OCI-LY7 (cell line): Measurements from ENCODE around the gene HVCN1. TPM values are rescaled to one million over a fixed set of nuclear protein-coding genes. Genes with fewer than 3 reads are reported as not detected.
"Not testable (repeated sequence)": the region's sequence is repeated elsewhere in the genome, so short reads cannot be mapped to it uniquely, and the experiment has no call there.

Source experiments
- BruUV-seq: library from RNA; stranded (reverse); fragments of 400-500 nt; replicated peaks from 2 replicates; lab custom pipeline; 2021; lab: Mats Ljungman, UMichigan
- CTCF ChIA-PET: fragments of 300-600 bp; sonication (Branson Sonifier 250); formaldehyde crosslinking; loops from one replicate; lab custom pipeline; 2022; ENCODE audit warnings: antibody characterized with exemption; ENCODE audit not compliant: unreplicated experiment; lab: Charles Lee
- POLR2A ChIA-PET: fragments of 300-600 bp; sonication (Branson Sonifier 250); formaldehyde crosslinking; loops from one replicate; lab custom pipeline; 2022; ENCODE audit warnings: antibody characterized with exemption; lab: Charles Lee
- DNase-seq: peaks from one replicate; pipeline ENCODE4 v3.0.0-alpha.2; 2015; ENCODE audit warnings: low spot score
- H2AFZ ChIP-seq: fragments of 200-600 bp; sonication (generic), shearing (Covaris generic); 2 replicates; pipeline ENCODE4 v1.6.1; 2014; ENCODE audit warnings: mild to moderate bottlenecking, antibody characterized with exemption, low read length, moderate library complexity
- H3K27ac ChIP-seq: fragments of 200-600 bp; sonication (generic); 2 replicates; pipeline ENCODE4 v1.5.1; 2014; ENCODE audit warnings: mixed run types, low read depth, mild to moderate bottlenecking, moderate library complexity, low read length, inconsistent platforms; ENCODE audit not compliant: poor library complexity, severe bottlenecking
- H3K36me3 ChIP-seq: fragments of 200-600 bp; sonication (generic); 2 replicates; pipeline ENCODE4 v1.6.1; 2014; ENCODE audit warnings: mild to moderate bottlenecking, antibody characterized with exemption, low read length, moderate library complexity, mixed read lengths; ENCODE audit not compliant: insufficient read depth
- H3K4me1 ChIP-seq: fragments of 200-600 bp; sonication (generic); 2 replicates; pipeline ENCODE4 v1.5.1; 2014; ENCODE audit warnings: mild to moderate bottlenecking, low read length; ENCODE audit not compliant: insufficient read depth, poor library complexity, severe bottlenecking
- H3K4me2 ChIP-seq: fragments of 200-600 bp; sonication (generic); 2 replicates; pipeline ENCODE4 v1.6.1; 2014; ENCODE audit warnings: mild to moderate bottlenecking, low read length
- H3K4me3 ChIP-seq: fragments of 200-600 bp; sonication (generic); 2 replicates; pipeline ENCODE4 v1.5.1; 2014; ENCODE audit warnings: mild to moderate bottlenecking, low read depth, low read length; ENCODE audit not compliant: poor library complexity, severe bottlenecking
- H3K79me2 ChIP-seq: fragments of 200-600 bp; sonication (generic); 2 replicates; pipeline ENCODE4 v1.6.1; 2016; ENCODE audit warnings: low read depth, mild to moderate bottlenecking, low read length, moderate library complexity, mixed read lengths; ENCODE audit not compliant: insufficient read depth
- H3K9me2 ChIP-seq: fragments of 200-600 bp; sonication (generic); 2 replicates; pipeline ENCODE4 v1.6.1; 2016; ENCODE audit warnings: mild to moderate bottlenecking, low read length, mixed read lengths; ENCODE audit not compliant: insufficient read depth
- H3K9me3 ChIP-seq: fragments of 200-600 bp; sonication (generic); 2 replicates; pipeline ENCODE4 v1.6.1; 2014; ENCODE audit warnings: mild to moderate bottlenecking, mixed run types, low read length, mixed read lengths
- H4K20me1 ChIP-seq: fragments of 200-600 bp; sonication (generic); 2 replicates; pipeline ENCODE4 v1.6.1; 2014; ENCODE audit warnings: mild to moderate bottlenecking, antibody characterized with exemption, low read length, moderate library complexity, mixed read lengths; ENCODE audit not compliant: insufficient read depth
- EZH2phosphoT487 ChIP-seq: fragments of 200-600 bp; sonication (generic); IDR thresholded peaks from 2 replicates; pipeline ENCODE4 v1.6.1; 2018; ENCODE audit warnings: low read depth, borderline replicate concordance, mild to moderate bottlenecking, mixed run types, antibody characterized with exemption, low read length, moderate library complexity, mixed read lengths
- intact Hi-C: fragments of 100-400 bp; cut with micrococcal nuclease; formaldehyde crosslinking; loops from one replicate; pipeline ENCODE4 v1.10.0; 2022; ENCODE audit not compliant: unreplicated experiment
- total RNA-seq, 2 experiments: library from RNA; depleted of rRNA in 1 of 2; stranded (reverse); fragments of >200 nt in 1 of 2; shearing (Covaris generic) in 1 of 2; gene quantifications; 2 replicates each; pipeline ENCODE4 v1.2.3, GENCODE V29; 2014 to 2022
- TF ChIP-seq, protein P1 (sequence below): fragments of 200-600 bp; sonication (generic); conservative IDR thresholded peaks from 2 replicates; pipeline ENCODE4 v1.5.1; 2014; ENCODE audit warnings: mild to moderate bottlenecking, antibody characterized with exemption, low read length, moderate library complexity, mixed read lengths

The HVCN1 gene
- total RNA-seq, 2 experiments from 2014 or later, result 4.5 to 9.3 TPM

DNA sequence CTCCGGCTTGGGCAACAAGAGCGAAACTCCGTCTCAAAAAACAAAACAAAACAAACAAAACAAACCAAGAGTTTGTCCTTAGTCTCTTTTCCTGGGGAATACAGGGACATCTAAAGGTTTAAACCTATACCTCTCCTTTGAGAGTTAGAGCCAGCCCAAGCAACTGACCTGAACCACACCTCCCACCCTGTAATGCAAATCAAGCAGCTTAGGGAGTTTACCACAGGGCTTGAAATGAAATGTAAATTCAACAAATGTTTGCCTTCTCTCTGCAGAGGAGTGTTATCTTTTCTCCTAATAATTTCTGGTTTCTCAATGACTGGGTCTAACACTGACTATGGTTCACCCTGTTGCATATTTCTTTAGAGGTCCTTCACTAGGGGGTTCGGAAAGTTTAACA lies 37.1 kb upstream of the HVCN1 start:
- TF ChIP-seq, protein P1, sequence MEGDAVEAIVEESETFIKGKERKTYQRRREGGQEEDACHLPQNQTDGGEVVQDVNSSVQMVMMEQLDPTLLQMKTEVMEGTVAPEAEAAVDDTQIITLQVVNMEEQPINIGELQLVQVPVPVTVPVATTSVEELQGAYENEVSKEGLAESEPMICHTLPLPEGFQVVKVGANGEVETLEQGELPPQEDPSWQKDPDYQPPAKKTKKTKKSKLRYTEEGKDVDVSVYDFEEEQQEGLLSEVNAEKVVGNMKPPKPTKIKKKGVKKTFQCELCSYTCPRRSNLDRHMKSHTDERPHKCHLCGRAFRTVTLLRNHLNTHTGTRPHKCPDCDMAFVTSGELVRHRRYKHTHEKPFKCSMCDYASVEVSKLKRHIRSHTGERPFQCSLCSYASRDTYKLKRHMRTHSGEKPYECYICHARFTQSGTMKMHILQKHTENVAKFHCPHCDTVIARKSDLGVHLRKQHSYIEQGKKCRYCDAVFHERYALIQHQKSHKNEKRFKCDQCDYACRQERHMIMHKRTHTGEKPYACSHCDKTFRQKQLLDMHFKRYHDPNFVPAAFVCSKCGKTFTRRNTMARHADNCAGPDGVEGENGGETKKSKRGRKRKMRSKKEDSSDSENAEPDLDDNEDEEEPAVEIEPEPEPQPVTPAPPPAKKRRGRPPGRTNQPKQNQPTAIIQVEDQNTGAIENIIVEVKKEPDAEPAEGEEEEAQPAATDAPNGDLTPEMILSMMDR, result no peak
- TF ChIP-seq EZH2phosphoT487, result no peak
- H3K36me3 ChIP-seq, result peaks cover 100% of the 10 kb centered on the region
- DNase-seq, result no peak
- intact Hi-C loops, result no loop called here
- ChIA-PET CTCF (no interaction called here), POLR2A (no interaction called here)
- BruUV-seq, result no TSS peak
- peaks cover 3% of the 10 kb centered on the region for H3K4me1 ChIP-seq
- no peak overlapping the region for H3K27ac ChIP-seq
- no peaks in the 10 kb centered on the region for H3K9me3 ChIP-seq
- H3K4me3 ChIP-seq, result no peak overlapping the region
- no peak overlapping the region for H2AFZ ChIP-seq
- H3K4me2 ChIP-seq, result no peak overlapping the region
- H3K79me2 ChIP-seq, result peaks cover 79% of the 10 kb centered on the region
- H4K20me1 ChIP-seq, result peaks cover 35% of the 10 kb centered on the region
- H3K9me2 ChIP-seq, result no peaks in the 10 kb centered on the region

- Histone ChIP-seq H3K9me3 (no peaks in the 10 kb centered on the region), H3K79me2 (peaks cover 71% of the 10 kb centered on the region), H3K4me3 (no peak overlapping the region), H3K36me3 (peaks cover 100% of the 10 kb centered on the region), H2AFZ (no peak overlapping the region), H3K27ac (no peak overlapping the region), H3K9me2 (no peaks in the 10 kb centered on the region), H3K4me2 (no peak overlapping the region), H4K20me1 (peaks cover 30% of the 10 kb centered on the region), H3K4me1 (peaks cover 3% of the 10 kb centered on the region)
- intact Hi-C loops, result no loop called here
- CTCF ChIA-PET, result no interaction called here
- DNase-seq, result no peak
- BruUV-seq, result no TSS peak
- TF ChIP-seq, protein P1, result no peak
- no peak for TF ChIP-seq EZH2phosphoT487
- POLR2A ChIA-PET, result no interaction called here
Measured at GRCh38 chr12:110725267-110725666, 36.4 kb upstream of the HVCN1 start.

- Histone ChIP-seq H4K20me1 (peaks cover 20% of the 10 kb centered on the region), H3K79me2 (peaks cover 60% of the 10 kb centered on the region), H3K36me3 (peaks cover 100% of the 10 kb centered on the region)
- H2AFZ ChIP-seq, BruUV-seq, H3K27ac ChIP-seq, H3K4me1 ChIP-seq, CTCF ChIA-PET, H3K9me2 ChIP-seq, intact Hi-C loops, H3K9me3 ChIP-seq, DNase-seq, H3K4me2 ChIP-seq, H3K4me3 ChIP-seq: not testable (repeated sequence)
- POLR2A ChIA-PET, result interaction anchor here (0.6 kb wide), 1 partner anchor 14 kb away, joined by 7 read pairs; no protein-coding TSS in a partner anchor
Measured at GRCh38 chr12:110722892-110723291, 34.0 kb upstream of the HVCN1 start.
